HUES48 (cell line): ENCODE results near the gene SERTAD1.
"Not testable (repeated sequence)": the region's sequence is repeated elsewhere in the genome, so short reads cannot be mapped to it uniquely, and the experiment has no call there.

Experiments
- H3K27ac ChIP-seq: one replicate; pipeline ENCODE4 v1.7.0; 2013; ENCODE audit warnings: low read depth, low read length, inconsistent platforms
- H3K27me3 ChIP-seq: 2 replicates; pipeline ENCODE4 v1.6.1; 2013; ENCODE audit warnings: mild to moderate bottlenecking, low read length; ENCODE audit not compliant: control insufficient read depth, insufficient read depth
- H3K36me3 ChIP-seq: 2 replicates; pipeline ENCODE4 v1.6.1; 2013; ENCODE audit warnings: low read length; ENCODE audit not compliant: control insufficient read depth, insufficient read depth
- H3K4me1 ChIP-seq: 2 replicates; pipeline ENCODE4 v1.6.1; 2013; ENCODE audit warnings: mild to moderate bottlenecking, low read length; ENCODE audit not compliant: control insufficient read depth, insufficient read depth
- H3K4me3 ChIP-seq: 2 replicates; pipeline ENCODE4 v1.5.1; 2013; ENCODE audit warnings: mild to moderate bottlenecking, low read depth, low read length
- H3K9ac ChIP-seq: 2 replicates; pipeline ENCODE4 v1.6.1; 2013; ENCODE audit warnings: mild to moderate bottlenecking, low read depth, low read length, moderate library complexity
- H3K9me3 ChIP-seq: 2 replicates; pipeline ENCODE4 v1.6.1; 2013; ENCODE audit warnings: low read length; ENCODE audit not compliant: control insufficient read depth, insufficient read depth

The SERTAD1 gene

DNA sequence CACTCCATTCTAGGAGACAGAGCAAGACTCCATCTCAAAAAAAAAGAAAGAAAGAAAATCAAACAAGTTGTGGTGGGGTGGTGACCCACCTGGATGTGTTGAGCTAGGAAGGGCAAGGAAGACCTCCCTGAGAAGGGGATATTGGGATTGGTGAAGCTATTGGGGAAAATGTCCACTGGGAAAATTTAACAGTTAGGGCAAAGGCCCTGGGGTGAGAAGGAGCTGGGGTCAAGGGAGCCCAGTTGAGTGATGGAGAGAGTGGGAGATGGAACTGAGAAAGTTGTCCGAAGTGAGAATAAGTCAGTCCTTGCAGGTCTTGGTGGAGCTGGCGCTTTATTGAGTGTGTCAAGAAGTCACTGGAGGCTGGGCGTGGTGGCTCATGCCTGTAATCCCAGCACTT, 12.5 kb upstream of the SERTAD1 start:
- Histone ChIP-seq H3K27me3 (no peaks in the 10 kb centered on the region), H3K9ac (no peak overlapping the region), H3K4me3 (no peak overlapping the region), H3K27ac (no peak overlapping the region), H3K4me1 (peaks cover 9% of the 10 kb centered on the region), H3K9me3 (no peaks in the 10 kb centered on the region), H3K36me3 (peaks cover 22% of the 10 kb centered on the region)

DNA sequence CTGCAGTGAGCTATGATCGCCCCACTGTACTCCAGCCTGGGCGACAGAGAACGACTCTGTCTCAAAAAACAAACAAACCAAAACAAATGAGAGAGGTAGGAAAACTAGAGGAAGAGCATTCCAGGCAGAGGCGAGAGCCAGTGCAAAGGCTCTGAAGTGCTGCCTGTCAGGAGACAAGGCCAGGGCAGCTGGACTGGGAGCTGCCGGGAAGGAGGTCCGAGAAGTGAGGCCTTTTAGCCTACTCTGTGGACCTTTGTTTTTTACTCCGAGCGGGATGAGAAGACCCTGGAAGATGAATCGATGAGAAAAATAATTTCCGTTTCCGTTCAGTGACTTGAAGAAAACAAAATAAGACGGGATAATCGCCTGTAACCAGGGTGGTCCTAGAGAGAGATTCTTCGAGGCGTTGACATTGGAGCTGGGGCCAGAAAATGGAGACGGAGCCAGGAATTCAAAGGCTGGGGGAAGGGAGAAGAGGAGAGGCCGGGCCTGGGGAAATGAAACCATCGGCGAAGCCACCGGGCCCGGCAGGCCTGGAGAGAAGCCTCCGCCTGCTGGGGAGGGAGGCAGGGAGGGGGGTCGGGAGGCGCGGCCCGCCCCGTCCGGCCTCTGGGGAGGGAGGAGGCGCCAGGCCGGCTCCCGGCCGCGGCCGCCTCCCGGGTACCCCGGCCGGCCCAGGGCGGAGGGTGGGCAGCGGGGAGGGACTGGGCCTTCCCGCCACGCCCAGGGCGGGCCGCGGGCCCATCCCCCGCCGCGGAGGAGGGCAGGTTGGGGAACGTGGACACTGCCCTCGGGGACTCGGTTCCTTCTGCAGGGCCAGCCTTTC, 7.8 kb upstream of the SERTAD1 start:
- Histone ChIP-seq H3K36me3 (no peaks in the 10 kb centered on the region), H3K4me3 (peak overlapping the region; percentile 54), H3K9me3 (no peaks in the 10 kb centered on the region), H3K27ac (peak overlapping the region; percentile 89), H3K9ac (peak overlapping the region; percentile 64), H3K4me1 (peaks cover 8% of the 10 kb centered on the region), H3K27me3 (no peaks in the 10 kb centered on the region)

DNA sequence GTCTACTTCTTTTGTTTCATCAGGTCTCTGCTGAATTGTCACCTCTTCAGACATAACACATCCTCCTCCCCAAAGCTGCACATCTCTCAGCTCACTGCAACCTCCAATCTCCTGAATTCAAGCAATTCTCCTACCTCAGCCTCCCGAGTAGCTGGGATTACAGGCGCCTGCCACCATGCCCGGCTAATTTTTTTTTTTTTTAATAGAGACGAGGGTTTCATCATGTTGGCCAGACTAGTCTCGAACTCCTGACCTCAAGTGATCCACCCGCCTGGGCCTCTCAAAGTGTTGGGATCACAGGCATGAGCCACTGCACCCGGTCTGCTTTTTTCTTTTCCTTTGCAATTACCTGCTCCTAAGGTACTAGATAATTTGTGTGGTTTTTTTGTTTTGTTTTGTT, 7.0 kb upstream of the SERTAD1 start:
- H3K9ac ChIP-seq, H3K9me3 ChIP-seq, H3K27me3 ChIP-seq, H3K4me3 ChIP-seq, H3K4me1 ChIP-seq, H3K36me3 ChIP-seq: not testable (repeated sequence)
- peak overlapping the region; percentile 89 for H3K27ac ChIP-seq

DNA sequence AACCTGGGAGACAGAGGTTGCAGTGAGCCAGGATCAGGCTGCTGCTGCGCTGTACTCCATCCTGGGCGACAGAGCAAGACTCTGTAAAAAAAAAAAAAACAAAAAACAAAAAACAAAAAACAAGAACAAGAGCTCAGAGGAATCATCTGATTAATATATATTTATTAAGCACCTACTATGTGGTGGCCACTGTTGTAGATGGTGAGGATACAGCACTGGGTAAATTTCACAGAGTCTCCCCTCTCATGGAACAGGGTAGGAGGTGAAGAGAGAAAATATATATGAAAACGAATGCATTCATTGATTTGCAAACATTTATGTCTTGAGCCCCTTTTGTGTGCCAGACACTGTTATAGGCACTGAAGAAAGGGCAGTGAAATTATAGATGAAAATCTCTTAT, 5.9 kb upstream of the SERTAD1 start:
- no peaks in the 10 kb centered on the region for H3K9me3 ChIP-seq
- H3K9ac ChIP-seq = no peak overlapping the region
- H3K4me1 ChIP-seq = peaks cover 8% of the 10 kb centered on the region
- H3K4me3 ChIP-seq = no peak overlapping the region
- no peak overlapping the region for H3K27ac ChIP-seq
- no peaks in the 10 kb centered on the region for H3K36me3 ChIP-seq
- no peaks in the 10 kb centered on the region for H3K27me3 ChIP-seq

DNA sequence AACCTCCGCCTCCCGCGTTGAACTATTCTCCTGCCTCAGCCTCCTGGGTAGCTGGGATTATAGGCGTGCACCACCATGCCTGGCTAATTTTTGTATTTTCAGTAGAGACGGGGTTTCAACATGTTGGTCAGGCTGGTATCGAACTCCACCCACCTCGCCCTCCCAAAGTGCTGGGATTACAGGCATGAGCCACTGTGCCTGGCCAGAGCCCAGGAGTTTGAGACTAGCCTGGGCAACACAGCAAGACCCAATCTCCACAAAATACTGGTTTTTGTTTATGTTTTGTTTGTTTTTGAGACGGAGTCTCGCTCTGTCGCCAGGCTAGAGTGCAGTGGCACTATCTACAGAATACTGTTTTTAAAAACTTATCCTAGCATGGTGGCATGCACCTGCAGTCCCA, 4.5 kb upstream of the SERTAD1 start:
- H3K9ac ChIP-seq, H3K4me1 ChIP-seq, H3K9me3 ChIP-seq, H3K36me3 ChIP-seq, H3K27ac ChIP-seq, H3K4me3 ChIP-seq, H3K27me3 ChIP-seq: not testable (repeated sequence)

DNA sequence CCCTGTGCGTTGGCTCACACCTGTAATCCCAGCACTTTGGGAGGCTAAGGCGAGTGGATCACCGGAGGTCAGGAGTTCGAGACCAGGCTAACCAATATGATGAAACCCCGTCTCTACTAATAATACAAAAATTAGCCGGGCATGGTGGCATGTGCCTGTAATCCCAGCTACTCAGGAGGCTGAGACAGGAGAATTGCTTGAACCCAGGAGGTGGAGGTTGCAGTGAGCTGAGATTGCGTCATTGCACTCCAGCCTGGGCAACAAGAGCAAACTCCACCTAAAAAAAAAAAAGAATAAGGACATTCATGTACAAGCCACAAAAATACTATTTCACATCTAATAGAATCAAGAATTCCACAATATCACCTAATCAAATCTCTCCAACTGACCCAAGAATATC, 2.4 kb upstream of the SERTAD1 start:
- not testable (repeated sequence) for H3K27me3 ChIP-seq, H3K4me1 ChIP-seq

DNA sequence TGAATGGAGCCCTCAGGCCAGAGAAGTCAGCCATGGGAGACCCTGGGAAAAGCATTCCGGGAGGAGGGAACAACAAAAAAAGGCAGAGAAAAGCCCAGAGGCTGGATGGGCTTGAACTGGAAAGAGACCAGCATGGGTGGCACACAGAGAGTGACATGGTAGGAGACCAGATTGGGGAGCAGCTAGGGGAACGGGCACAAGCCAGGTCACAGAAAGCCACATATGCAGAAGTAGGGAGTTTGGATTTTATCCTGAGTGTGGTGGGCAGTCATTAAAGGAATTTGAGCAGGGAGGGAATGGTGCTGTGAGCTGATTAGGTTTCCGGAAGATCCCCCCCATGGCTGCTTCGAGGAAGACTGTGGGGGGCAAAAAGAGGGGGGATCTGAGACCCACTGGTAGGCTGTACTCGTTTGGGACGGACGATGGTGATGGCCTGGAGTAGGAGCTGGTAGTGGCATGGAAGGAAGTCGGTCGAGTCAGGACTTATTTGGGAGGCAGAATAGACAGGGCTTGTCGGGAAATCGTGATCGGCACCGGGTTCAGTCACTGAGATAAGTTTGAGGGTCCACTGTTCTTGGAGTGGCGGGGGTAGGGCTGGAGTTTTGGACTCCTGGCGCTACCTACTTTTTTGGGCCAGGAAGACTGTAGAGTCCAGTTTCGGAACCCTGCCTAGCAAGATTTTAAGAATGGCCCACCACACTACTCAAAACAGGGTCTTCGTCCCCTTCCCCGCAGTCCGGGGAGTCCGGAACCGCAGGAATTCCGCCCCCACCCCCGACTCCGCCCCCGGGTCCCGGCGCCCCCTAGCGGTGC, 949 bp downstream of the SERTAD1 start:
- peak overlapping the region; percentile 83 for H3K4me3 ChIP-seq
- peak overlapping the region; percentile 53 for H3K9ac ChIP-seq
- H3K4me1 ChIP-seq = peaks cover 8% of the 10 kb centered on the region; the same call in 1 of the 2 replicates
- peaks cover 10% of the 10 kb centered on the region for H3K36me3 ChIP-seq
- H3K9me3 ChIP-seq = no peaks in the 10 kb centered on the region
- H3K27ac ChIP-seq = peak overlapping the region; percentile 98
- H3K27me3 ChIP-seq = no peaks in the 10 kb centered on the region

More for the DNA sequence above, 2.4 kb upstream of the SERTAD1 start:
- H3K9me3 ChIP-seq, H3K27ac ChIP-seq, H3K4me3 ChIP-seq, H3K9ac ChIP-seq, H3K36me3 ChIP-seq: not testable (repeated sequence)

DNA sequence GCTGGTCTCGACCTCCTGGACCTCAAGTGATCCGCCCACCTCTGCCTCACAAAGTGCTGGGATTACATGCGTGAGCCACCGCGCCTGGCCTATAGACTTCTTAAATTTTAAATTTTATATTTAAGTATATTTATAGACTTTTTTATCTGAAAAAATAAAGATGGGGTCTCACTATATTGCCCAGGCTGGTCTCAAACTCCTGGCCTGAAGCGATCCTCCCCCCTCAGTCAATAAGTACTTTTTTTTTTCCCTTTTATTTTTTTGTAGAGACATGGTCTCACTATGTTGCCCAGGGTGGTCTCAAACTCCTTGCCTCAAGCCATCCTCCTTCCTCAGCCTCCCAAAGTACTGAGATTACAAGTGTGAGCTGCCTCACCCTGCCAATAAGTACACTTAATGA, 1.9 kb downstream of the SERTAD1 start:
- H3K9ac ChIP-seq = no peak overlapping the region

DNA sequence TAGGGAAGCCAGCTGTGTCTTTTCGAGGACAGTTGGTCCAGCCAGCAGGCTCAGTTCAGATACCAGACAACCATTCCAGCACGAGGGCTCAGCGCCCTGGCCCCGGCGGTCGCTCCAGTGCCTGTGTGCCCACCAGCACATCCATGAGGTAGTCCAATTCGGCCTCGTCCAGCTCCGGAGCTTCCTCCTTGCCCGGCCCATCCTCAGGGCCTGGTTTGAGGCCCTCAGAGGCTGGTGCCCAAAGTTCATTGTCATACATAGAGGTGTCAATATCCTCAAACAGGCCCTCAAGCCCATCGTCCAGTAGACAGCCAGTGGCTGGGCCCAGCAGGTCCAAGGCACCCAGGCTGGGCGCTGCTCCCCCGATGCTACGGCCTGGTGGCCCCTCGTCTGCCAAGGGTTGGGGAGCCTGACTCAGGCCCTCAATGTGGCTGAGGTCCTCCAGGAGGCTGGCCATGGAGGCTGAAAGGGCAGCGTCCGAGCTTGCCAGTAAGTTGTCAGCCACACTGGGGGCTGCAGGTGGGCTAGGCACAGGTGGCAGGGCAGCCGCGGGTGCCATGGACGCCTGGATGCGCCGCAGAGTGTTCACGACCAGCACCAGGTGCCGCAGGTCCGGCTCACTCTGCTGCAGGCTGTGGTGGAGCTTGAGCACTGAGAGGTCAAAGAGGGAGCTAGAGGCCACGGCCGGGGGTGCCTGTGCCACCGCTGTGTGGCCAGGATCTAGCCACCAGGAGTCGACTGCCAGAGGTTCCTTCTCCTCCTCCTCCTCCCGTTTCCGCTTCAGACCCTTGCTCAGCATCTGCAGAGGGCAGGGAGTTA, 2.8 kb downstream of the SERTAD1 start:
- no peak overlapping the region for H3K9ac ChIP-seq
- no peak overlapping the region for H3K27ac ChIP-seq

More for the DNA sequence above, 1.9 kb downstream of the SERTAD1 start:
- Histone ChIP-seq H3K27me3 (no peaks in the 10 kb centered on the region), H3K4me1 (peaks cover 8% of the 10 kb centered on the region; the same call in 1 of the 2 replicates), H3K27ac (no peak overlapping the region), H3K36me3 (peaks cover 10% of the 10 kb centered on the region), H3K9me3 (no peaks in the 10 kb centered on the region), H3K4me3 (peak overlapping the region; percentile 83; the same call in 1 of the 2 replicates)

DNA sequence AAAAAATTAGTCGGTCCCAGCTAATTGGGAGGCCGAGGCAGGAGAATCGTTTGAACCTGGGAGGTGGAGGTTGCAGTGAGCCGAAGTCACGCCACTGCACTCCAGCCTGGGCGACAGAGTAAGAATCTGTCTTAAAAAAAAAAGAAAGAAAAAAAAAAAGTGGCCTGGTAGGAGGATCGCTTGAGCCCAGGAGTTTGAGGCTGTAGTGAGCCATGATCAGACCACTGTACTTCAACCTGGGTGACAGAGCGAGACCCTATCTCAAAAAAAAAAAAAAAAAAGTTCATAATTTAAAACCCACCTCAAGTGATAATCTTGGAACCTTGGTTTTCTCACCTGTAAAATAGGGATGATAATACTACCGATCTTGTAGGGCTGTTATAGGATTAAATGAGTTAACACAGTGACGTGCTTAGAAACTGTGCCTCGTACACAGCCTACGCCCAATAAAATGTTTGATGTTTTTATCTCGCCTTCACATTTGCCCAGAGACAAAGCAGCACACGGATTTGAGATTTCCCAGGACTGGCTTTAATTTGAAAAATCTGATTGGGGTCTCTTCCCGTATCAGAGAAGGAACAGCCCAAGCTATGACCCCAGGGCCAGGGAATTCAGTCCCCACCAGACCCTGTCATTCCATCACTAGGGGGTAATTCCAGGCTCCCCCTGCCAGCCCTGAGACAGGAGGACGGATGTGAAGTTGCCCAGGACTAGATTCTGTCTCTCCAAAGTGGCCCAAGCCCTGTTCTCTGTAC, 3.6 kb downstream of the SERTAD1 start:
- peaks cover 10% of the 10 kb centered on the region for H3K36me3 ChIP-seq
- H3K9me3 ChIP-seq = no peaks in the 10 kb centered on the region
- H3K27me3 ChIP-seq = no peaks in the 10 kb centered on the region
- no peak overlapping the region for H3K4me3 ChIP-seq
- H3K9ac ChIP-seq = no peak overlapping the region
- no peak overlapping the region for H3K27ac ChIP-seq
- H3K4me1 ChIP-seq = peaks cover 8% of the 10 kb centered on the region; the same call in 1 of the 2 replicates

More for the DNA sequence above, 2.8 kb downstream of the SERTAD1 start:
- Histone ChIP-seq H3K36me3 (peaks cover 10% of the 10 kb centered on the region), H3K4me3 (no peak overlapping the region), H3K4me1 (peaks cover 8% of the 10 kb centered on the region; the same call in 1 of the 2 replicates), H3K27me3 (no peaks in the 10 kb centered on the region), H3K9me3 (no peaks in the 10 kb centered on the region)
